NCI-H526 (cell line): Measurements from ENCODE around the gene BPHL.
"Not testable (repeated sequence)": the region's sequence is repeated elsewhere in the genome, so short reads cannot be mapped to it uniquely, and the experiment has no call there.

Experiments
- DNase-seq, 2 experiments: peaks; one replicate each; lab custom pipeline; 2025; lab: John Stamatoyannopoulos, UW

The BPHL gene

GRCh38 chr6:3122823-3123182 is 4.3 kb downstream of the BPHL start:
- DNase-seq: no peak

DNA sequence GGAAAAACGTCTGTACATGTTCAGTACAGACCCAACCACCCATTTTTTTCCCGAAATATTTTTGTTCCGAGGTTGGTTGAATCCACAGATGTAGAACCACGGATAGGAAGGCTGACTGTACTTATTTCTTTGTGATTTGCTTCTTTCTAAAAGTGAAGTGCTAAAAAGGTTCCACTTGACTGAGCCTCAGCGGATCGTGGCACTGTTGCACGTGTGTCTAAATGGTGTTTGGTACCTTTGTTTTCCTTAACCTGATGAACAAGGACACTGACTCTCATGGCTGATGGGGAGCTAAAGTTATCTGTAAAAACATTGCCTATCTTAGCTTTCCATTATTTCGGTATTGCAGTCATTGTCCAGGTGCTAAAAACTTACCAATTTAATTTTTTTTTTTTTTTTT is 6.2 kb downstream of the BPHL start:
- DNase-seq: peak in 1 of 2 experiments; percentile 17

- DNase-seq: no peak
Observed at GRCh38 chr6:3125815-3126214, 7.3 kb downstream of the BPHL start.

- DNase-seq: no peak
Observed at GRCh38 chr6:3128356-3129108, 10.0 kb downstream of the BPHL start.

- no peak for DNase-seq
Observed at GRCh38 chr6:3131695-3132094, 13.2 kb downstream of the BPHL start.

DNA sequence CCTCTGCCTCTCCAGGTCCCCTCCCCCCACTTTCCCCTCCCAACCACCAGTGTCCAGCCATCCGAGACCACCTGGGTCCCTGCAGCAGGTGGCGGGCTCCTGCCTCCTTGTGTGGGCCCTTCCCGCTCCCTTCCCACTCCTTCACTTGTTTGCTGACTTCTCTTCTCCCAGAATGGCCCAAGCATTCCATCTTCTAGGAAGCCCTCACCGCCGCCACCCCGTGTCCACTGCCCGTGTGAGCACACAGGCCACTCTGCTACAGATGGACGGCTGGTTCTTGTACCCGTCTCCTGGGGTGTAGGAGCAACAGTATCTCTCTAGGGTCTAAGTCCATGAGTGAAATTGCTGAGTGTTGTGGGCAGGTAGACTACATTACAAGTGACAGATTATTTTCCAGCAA is 15.0 kb downstream of the BPHL start:
- DNase-seq: no peak

DNA sequence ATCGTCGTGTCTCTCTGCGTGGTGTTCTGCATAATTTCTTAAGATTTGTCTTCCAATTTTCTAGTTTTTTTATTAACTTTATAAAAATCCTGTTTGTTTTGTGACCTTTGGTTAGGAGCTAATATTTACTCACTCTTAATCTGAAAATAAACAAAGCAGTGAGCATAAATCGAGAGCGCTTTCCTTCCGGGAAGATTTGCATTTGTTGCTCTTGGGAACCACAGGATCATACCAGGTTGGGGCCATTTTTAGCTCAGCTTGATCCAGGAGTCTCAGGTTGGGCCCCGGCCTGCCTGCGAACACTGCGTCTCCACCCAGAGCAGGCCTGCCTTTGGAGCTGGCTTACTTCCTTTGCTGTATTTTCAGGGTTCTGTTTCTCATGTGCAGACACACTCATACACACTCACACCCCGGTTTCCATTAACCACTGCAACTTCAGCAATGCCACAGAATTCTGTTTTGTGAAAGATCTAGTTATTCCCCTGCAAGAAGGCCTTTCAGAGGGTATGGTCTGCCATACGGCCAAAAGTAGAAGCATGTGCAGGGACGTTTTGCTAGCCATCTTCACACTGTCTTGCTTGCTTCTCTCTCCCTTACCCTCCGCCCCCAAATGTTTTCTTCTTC is 17.3 kb downstream of the BPHL start:
- peak; percentile 83 to 88 for DNase-seq

DNA sequence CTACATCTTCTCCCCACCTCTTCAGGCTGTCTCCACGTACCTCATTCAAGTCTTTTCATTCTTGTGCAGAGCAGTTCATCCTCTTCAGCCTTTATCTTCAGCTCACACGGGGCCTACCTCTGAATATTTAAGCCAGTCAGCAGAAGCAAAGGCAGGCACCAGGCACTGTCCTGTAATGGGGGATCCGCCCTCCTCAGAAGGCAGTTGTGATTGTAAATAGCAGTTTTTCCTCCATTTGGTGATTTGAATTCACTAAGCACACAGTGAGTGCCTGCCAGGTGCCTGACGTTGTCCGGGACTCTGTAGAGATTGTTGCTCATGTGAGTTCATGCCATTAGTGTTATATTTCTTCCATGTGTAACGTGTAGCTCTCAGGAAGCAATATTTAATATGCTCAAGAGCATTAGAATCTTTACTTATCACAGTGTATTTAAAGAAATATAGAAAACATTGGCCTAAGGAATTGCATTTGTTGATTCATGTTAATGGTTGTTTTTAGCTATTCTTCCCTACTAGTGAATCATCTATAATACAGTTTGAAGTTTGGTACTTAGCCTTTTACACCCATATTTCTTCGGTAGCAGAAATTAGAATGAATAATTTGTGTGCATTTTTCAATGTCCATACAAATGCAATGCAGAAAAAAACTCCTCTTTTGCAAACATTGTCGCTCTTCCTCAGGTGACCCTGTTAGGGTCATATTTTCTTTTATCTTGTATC is 17.9 kb downstream of the BPHL start:
- DNase-seq: peak in 1 of 2 experiments; percentile 42

DNA sequence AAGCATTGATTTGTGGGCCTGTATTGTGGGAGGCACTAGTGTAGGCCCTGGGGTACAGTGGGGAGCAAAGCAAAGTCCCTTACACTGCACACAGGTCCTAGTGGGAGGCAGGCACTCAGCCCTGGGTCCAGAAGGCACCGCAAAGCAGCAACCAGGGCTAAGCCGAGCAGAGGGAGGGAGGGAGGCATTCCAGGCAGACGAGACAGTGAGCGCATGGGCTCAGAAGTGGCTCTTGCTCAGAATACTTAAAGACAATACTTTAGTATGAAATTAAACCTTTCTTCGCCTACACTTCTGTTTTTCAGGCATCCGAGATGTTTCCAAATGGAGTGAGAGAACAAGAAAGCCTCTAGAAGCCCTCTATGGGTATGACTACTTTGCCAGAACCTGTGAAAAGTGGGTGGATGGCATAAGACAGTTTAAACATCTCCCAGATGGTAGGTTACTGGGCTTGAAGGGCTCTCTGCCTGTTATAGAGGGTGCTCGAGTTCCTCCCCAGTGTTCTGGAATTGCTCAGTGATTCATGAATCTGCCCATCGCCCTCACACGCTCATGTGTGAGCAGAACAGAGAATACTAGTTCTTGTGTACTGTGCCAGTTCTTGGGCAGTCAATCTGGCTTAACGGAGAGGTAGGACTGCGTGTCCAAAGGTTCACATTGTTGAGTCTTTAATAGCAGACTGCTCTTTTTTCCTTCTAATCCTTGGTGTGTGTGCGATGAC is 18.7 kb downstream of the BPHL start:
- DNase-seq: no peak

DNA sequence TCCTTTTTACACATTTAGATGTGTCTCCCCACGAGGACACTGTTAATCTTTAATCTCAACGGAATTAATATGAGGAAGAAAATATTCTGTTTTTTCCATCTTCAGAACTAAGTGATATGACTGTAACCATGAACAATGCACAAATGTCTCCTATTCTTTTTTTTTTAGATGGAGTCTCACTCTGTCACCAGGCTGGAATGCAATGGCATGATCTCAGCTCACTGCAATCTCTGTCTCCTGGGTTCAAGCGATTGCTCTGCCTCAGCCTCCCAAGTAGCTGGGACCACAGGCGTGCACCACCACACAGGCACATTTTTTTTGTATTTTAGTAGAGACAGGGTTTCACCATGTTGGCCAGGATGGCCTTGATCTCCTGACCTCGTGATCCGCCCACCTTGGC is 19.4 kb downstream of the BPHL start:
- not testable (repeated sequence) for DNase-seq

GRCh38 chr6:3138341-3138740 is 19.8 kb downstream of the BPHL start:
- DNase-seq: no peak

GRCh38 chr6:3139090-3139903 is 20.8 kb downstream of the BPHL start:
- DNase-seq: peak; percentile 28 to 69

GRCh38 chr6:3140201-3140600 is 21.7 kb downstream of the BPHL start:
- no peak for DNase-seq

- DNase-seq: no peak
Observed at GRCh38 chr6:3142536-3142935, 24.0 kb downstream of the BPHL start.

DNA sequence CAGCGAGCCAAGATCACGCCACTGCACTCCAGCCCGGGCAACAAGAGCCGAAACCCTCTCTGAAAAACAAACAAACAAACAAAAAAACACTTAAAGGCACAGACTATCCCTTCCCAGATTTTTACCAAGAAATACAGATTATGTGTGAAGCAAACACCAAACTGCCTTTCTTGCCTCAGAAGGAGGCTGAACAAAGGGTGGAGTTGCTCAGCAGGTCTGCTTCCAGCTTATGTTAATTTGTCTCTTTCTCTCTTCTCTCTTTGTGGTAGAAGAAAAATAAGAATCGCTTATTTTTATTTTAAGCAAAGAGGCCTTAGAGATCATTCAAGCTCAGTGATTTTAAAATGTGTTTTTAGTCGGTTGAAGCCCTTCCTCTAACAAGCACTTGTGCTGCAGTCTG is 24.6 kb downstream of the BPHL start:
- DNase-seq: no peak

GRCh38 chr6:3144571-3144970 is 26.1 kb downstream of the BPHL start:
- no peak for DNase-seq

DNA sequence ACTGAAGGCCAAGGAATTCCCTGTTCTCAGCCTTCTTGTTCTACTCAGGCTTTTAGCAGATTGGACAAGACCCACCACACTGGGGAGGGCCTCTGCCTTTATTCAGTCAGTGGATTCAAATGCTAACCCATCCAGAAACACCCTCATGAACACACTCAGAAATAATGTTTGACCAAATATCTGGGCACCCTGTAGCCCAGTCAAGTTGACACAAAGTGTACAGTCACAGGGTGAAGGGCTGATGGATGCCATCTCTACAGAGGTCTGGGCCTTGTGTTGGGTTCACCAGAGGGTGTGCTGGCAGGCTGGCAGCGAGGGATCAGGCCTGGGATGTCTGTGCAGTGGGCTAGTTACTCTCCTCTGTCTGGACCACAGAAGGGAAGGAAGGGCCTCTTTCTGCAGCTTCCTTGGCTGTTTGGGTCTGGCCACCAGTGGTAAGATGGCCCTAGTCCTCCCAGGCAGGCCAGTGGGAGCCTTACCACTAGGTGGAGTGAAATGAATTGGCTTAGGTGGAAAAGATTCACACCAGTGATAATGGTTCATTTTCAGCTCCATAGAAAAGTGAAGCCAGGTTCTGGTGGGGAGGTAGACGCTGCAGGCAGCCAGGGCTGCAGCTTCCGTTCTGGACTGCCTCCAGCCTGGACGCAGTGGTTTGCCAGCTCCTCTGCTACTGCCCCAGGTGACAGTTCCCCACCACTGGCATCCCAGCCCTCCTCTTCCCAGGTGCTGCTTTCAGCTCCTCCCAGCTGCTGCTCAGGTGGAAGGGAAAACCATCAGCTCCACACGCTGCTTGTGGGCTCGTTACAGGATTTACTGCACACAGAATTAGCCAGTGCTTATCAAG is 29.6 kb downstream of the BPHL start:
- no peak for DNase-seq

GRCh38 chr6:3151691-3152090 is 33.2 kb downstream of the BPHL start:
- DNase-seq: no peak

DNA sequence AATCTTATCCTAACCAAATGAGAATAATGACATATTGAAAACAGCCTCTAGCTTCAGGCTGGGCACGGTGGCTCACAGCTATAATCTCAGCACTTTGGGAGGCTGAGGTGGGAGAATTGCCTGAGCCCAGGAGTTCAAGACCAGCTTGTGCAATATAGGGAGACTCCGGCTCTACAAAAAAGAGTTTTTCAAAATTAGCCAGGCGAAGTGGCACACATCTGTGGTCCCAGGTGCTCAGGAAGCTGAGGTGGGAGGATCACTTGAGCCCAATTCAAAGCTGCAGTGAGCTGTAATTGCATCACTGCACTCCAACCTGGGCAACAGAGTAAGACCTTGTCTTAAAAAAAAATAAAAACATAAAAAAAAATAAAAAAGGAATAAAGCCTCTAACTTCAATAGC is 34.2 kb downstream of the BPHL start:
- no peak for DNase-seq

DNA sequence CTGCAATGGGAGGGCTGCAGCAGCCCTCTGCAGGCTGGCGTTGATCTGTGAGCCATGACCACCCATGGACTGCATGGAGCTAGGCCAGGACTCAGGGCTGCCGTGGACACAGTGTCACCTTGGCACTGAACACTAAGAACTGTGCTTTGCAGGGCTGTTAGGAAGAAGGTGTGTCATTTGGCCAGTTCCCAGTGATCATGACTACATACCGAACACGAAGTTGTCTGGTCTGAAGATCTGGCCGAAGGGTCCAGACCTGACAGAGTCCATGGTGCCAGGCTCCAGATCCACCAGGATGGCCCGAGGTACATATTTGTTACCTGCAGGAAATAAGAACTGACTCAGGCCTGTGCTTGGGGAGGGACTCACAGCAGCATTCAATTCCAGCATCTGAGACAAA is 36.9 kb downstream of the BPHL start:
- not testable (repeated sequence) for DNase-seq
